Measurements from ENCODE around the gene PARD3B.

DNA sequence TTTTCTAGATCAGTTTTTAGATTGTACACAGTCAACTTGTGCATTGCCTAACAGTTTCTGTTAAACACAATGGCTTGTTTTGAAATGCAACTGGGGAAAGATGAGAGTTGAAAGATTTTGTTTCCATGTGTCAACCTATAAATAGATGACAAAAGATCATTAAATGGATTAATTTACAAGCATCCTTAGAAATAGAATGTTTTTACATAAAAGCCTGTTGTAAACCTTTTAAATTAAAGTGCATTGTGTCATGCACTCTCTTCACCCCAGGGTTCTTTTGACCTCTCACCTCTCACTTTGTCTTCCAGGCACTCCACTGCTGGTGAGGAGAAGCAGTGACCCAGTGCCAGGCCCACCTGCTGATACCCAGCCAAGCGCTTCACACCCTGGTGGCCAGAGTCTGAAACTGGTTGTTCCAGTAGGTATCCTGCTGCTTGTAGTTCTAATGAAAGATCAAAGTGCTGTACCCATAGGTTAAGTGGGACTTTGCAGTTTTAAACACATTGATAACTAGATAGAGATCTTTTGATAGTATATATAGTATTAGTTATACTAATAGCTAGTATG, 502.1 kb downstream of the PARD3B start:
- TF ChIP-seq, protein P1, sequence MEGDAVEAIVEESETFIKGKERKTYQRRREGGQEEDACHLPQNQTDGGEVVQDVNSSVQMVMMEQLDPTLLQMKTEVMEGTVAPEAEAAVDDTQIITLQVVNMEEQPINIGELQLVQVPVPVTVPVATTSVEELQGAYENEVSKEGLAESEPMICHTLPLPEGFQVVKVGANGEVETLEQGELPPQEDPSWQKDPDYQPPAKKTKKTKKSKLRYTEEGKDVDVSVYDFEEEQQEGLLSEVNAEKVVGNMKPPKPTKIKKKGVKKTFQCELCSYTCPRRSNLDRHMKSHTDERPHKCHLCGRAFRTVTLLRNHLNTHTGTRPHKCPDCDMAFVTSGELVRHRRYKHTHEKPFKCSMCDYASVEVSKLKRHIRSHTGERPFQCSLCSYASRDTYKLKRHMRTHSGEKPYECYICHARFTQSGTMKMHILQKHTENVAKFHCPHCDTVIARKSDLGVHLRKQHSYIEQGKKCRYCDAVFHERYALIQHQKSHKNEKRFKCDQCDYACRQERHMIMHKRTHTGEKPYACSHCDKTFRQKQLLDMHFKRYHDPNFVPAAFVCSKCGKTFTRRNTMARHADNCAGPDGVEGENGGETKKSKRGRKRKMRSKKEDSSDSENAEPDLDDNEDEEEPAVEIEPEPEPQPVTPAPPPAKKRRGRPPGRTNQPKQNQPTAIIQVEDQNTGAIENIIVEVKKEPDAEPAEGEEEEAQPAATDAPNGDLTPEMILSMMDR (IDR thresholded peaks at IDR 0.05; ENCODE audit: control extremely low read depth in 1 of 3, insufficient read depth in 1 of 3, low read depth in 1 of 3, low read length in 3 of 3), result peak; percentile 29 to 32 (median 30)
- TF ChIP-seq SAP30 (IDR thresholded peaks at IDR 0.05; ENCODE audit: insufficient read depth, insufficient replicate concordance, low read length) (no peak), CBX5 (IDR thresholded peaks at IDR 0.05; ENCODE audit: low read depth, low read length) (no peak), TAF1 (IDR thresholded peaks at IDR 0.05; ENCODE audit: low read depth, low read length) (no peak), NRF1 (IDR thresholded peaks at IDR 0.05; ENCODE audit: low read depth, low read length) (no peak), SP1 (IDR thresholded peaks at IDR 0.05; ENCODE audit: low read depth, low read length) (0 out of 2 replicates have a peak, but pooled peaks have one; percentile 64), SIRT6 (IDR thresholded peaks at IDR 0.05; ENCODE audit: low read length) (no peak), POLR2AphosphoS5 (IDR thresholded peaks at IDR 0.05; ENCODE audit: low read depth, low read length) (no peak)
- TF ChIP-seq, protein P2, sequence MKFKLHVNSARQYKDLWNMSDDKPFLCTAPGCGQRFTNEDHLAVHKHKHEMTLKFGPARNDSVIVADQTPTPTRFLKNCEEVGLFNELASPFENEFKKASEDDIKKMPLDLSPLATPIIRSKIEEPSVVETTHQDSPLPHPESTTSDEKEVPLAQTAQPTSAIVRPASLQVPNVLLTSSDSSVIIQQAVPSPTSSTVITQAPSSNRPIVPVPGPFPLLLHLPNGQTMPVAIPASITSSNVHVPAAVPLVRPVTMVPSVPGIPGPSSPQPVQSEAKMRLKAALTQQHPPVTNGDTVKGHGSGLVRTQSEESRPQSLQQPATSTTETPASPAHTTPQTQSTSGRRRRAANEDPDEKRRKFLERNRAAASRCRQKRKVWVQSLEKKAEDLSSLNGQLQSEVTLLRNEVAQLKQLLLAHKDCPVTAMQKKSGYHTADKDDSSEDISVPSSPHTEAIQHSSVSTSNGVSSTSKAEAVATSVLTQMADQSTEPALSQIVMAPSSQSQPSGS (IDR thresholded peaks at IDR 0.05; ENCODE audit: low read length), result no peak

Data from H1 (cell line).